A673 (cell line): ENCODE data around the gene ATP8A2. TPM values are rescaled to one million over a fixed set of nuclear protein-coding genes. Genes with fewer than 3 reads are reported as not detected.

Experiments
- BruUV-seq: library from RNA; stranded (reverse); fragments of 400-500 nt; replicated peaks from 2 replicates; lab custom pipeline; 2021; lab: Mats Ljungman, UMichigan
- CTCF ChIA-PET: fragments of 300-600 bp; sonication (Branson Sonifier 250); formaldehyde crosslinking; loops from one replicate; lab custom pipeline; 2022; ENCODE audit warnings: antibody characterized with exemption; lab: Charles Lee
- POLR2A ChIA-PET: fragments of 300-600 bp; sonication (Branson Sonifier 250); formaldehyde crosslinking; loops from one replicate; lab custom pipeline; 2022; ENCODE audit warnings: antibody characterized with exemption; ENCODE audit not compliant: low non-redundant PET; lab: Charles Lee
- DNase-seq: peaks from one replicate; pipeline ENCODE4 v3.0.0-alpha.2; 2015; ENCODE audit warnings: low spot score
- H3K27ac ChIP-seq: fragments of 200-600 bp; sonication (generic); 2 replicates; pipeline ENCODE4 v1.5.1; 2016; ENCODE audit warnings: mixed run types, low read depth, mild to moderate bottlenecking, mixed read lengths, antibody characterized with exemption, low read length; ENCODE audit not compliant: poor library complexity, severe bottlenecking
- H3K27me3 ChIP-seq: fragments of 200-600 bp; sonication (generic); replicated peaks from 2 replicates; pipeline ENCODE4 v1.6.1; 2017; ENCODE audit warnings: mixed run types, low read depth, mild to moderate bottlenecking, mixed read lengths, antibody characterized with exemption, low read length; ENCODE audit not compliant: insufficient read depth, poor library complexity
- H3K36me3 ChIP-seq: fragments of 200-600 bp; sonication (generic); 2 replicates; pipeline ENCODE4 v1.6.1; 2016; ENCODE audit warnings: mixed run types, mild to moderate bottlenecking, mixed read lengths, antibody characterized with exemption, low read length; ENCODE audit not compliant: insufficient read depth, poor library complexity, severe bottlenecking
- H3K4me1 ChIP-seq: fragments of 200-600 bp; sonication (generic); 2 replicates; pipeline ENCODE4 v1.6.1; 2017; ENCODE audit warnings: mixed run types, mild to moderate bottlenecking, mixed read lengths, antibody characterized with exemption, low read length; ENCODE audit not compliant: insufficient read depth, poor library complexity, severe bottlenecking
- H3K4me3 ChIP-seq: fragments of 200-600 bp; sonication (generic); 2 replicates; pipeline ENCODE4 v1.5.1; 2016; ENCODE audit warnings: low read depth, mixed run types, mild to moderate bottlenecking, mixed read lengths, low read length; ENCODE audit not compliant: poor library complexity, severe bottlenecking
- H3K9me3 ChIP-seq: fragments of 200-600 bp; sonication (generic); 2 replicates; pipeline ENCODE4 v1.6.1; 2016; ENCODE audit warnings: mixed run types, low read depth, mild to moderate bottlenecking, mixed read lengths, antibody characterized with exemption, low read length; ENCODE audit not compliant: poor library complexity, severe bottlenecking
- EZH2 ChIP-seq: fragments of 200-600 bp; sonication (generic); IDR thresholded peaks from 2 replicates; pipeline ENCODE4 v1.6.1; 2017; ENCODE audit warnings: borderline replicate concordance, low read depth, mild to moderate bottlenecking, mixed read lengths, antibody characterized with exemption, low read length; ENCODE audit not compliant: poor library complexity, severe bottlenecking
- intact Hi-C: fragments of 100-400 bp; cut with micrococcal nuclease; formaldehyde crosslinking; loops from one replicate; pipeline ENCODE4 v1.10.0; 2022; ENCODE audit not compliant: unreplicated experiment
- total RNA-seq: library from RNA; stranded (reverse); gene quantifications from 2 replicates; pipeline ENCODE4 v1.2.3, GENCODE V29; 2021
- TF ChIP-seq, protein P1 (sequence below): fragments of 300-800, 200-600 bp; sonication (generic); conservative IDR thresholded peaks from 2 replicates; pipeline ENCODE4 v1.5.1; 2017; ENCODE audit warnings: low read depth, mild to moderate bottlenecking, antibody characterized with exemption, low read length, moderate library complexity, mixed read lengths

Gene ATP8A2
- total RNA-seq, 1 experiment from 2014 or later: 0.92 TPM

- DNase-seq: no peak
- intact Hi-C loops: no loop called here
- H3K9me3 ChIP-seq: peaks cover 18% of the 10 kb centered on the region
- no peak overlapping the region for H3K27ac ChIP-seq
- H3K4me1 ChIP-seq: no peaks in the 10 kb centered on the region
- CTCF ChIA-PET: no interaction called here
- TF ChIP-seq EZH2: no peak
- TF ChIP-seq, protein P1, sequence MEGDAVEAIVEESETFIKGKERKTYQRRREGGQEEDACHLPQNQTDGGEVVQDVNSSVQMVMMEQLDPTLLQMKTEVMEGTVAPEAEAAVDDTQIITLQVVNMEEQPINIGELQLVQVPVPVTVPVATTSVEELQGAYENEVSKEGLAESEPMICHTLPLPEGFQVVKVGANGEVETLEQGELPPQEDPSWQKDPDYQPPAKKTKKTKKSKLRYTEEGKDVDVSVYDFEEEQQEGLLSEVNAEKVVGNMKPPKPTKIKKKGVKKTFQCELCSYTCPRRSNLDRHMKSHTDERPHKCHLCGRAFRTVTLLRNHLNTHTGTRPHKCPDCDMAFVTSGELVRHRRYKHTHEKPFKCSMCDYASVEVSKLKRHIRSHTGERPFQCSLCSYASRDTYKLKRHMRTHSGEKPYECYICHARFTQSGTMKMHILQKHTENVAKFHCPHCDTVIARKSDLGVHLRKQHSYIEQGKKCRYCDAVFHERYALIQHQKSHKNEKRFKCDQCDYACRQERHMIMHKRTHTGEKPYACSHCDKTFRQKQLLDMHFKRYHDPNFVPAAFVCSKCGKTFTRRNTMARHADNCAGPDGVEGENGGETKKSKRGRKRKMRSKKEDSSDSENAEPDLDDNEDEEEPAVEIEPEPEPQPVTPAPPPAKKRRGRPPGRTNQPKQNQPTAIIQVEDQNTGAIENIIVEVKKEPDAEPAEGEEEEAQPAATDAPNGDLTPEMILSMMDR: no peak
- no peaks in the 10 kb centered on the region for H3K36me3 ChIP-seq
- H3K27me3 ChIP-seq: no peaks in the 10 kb centered on the region
- BruUV-seq: no TSS peak
- POLR2A ChIA-PET: no interaction called here
- no peak overlapping the region for H3K4me3 ChIP-seq
These were observed 154.1 kb downstream of the ATP8A2 start for GRCh38 chr13:25525884-25526283.

GRCh38 chr13:25528266-25528665 is 156.5 kb downstream of the ATP8A2 start:
- TF ChIP-seq, protein P1: no peak
- TF ChIP-seq EZH2: no peak
- ChIA-PET POLR2A (no interaction called here), CTCF (no interaction called here)
- no peaks in the 10 kb centered on the region for H3K36me3 ChIP-seq
- no peak overlapping the region for H3K27ac ChIP-seq
- BruUV-seq: no TSS peak
- no peak overlapping the region for H3K4me3 ChIP-seq
- H3K27me3 ChIP-seq: no peaks in the 10 kb centered on the region
- no peak for DNase-seq
- intact Hi-C loops: no loop called here
- peaks cover 14% of the 10 kb centered on the region for H3K9me3 ChIP-seq
- no peaks in the 10 kb centered on the region for H3K4me1 ChIP-seq

- Histone ChIP-seq H3K9me3 (peaks cover 10% of the 10 kb centered on the region), H3K27me3 (no peaks in the 10 kb centered on the region), H3K4me3 (no peak overlapping the region), H3K27ac (no peak overlapping the region), H3K4me1 (no peaks in the 10 kb centered on the region), H3K36me3 (no peaks in the 10 kb centered on the region)
- intact Hi-C loops: no loop called here
- CTCF ChIA-PET: no interaction called here
- TF ChIP-seq, protein P1: no peak
- TF ChIP-seq EZH2: no peak
- no peak for DNase-seq
- POLR2A ChIA-PET: no interaction called here
- no TSS peak for BruUV-seq
These were observed 157.7 kb downstream of the ATP8A2 start for GRCh38 chr13:25529425-25529824.
